Measurements from ENCODE around the gene PAK3.

The PAK3 gene

DNA sequence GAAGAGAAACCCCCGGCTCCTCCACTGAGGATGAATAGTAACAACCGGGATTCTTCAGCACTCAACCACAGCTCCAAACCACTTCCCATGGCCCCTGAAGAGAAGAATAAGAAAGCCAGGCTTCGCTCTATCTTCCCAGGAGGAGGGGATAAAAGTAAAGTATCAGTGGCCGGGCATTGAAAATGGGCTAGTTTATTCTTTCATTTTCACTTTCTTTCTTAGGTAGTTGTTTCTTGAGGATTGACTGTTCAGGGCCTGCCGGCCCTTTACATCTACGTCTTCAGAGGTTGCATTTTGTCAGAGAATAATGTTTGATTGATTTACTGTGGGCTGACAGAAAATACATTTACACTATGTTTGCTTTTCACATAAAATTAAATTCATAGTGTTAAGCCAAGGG is 27.1 kb downstream of the PAK3 start:
- TF ChIP-seq CTCF (IDR thresholded peaks at IDR 0.05; ENCODE audit: low read depth, low read length, missing control alignments): no peak
- H3K27me3 ChIP-seq (replicated peaks): no peaks in the 10 kb centered on the region
- in situ Hi-C loops (cut with HindIII; ENCODE audit: low pct_ligation_motif_present, low sequenced_read_pairs): no loop called here
- no peak overlapping the region for H3K4me3 ChIP-seq (ENCODE audit: low read depth, low read length)
- no peak overlapping the region for H3K27ac ChIP-seq
- no peaks in the 10 kb centered on the region for H3K36me3 ChIP-seq (replicated peaks)
- no peak for DNase-seq

GRCh38 chrX:111123606-111124179 is 27.7 kb downstream of the PAK3 start:
- TF ChIP-seq CTCF (IDR thresholded peaks at IDR 0.05; ENCODE audit: low read depth, low read length, missing control alignments): no peak
- in situ Hi-C loops (cut with HindIII; ENCODE audit: low pct_ligation_motif_present, low sequenced_read_pairs): no loop called here
- Histone ChIP-seq H3K27ac (no peak overlapping the region), H3K36me3 (replicated peaks) (no peaks in the 10 kb centered on the region), H3K27me3 (replicated peaks) (no peaks in the 10 kb centered on the region), H3K4me3 (ENCODE audit: low read depth, low read length) (no peak overlapping the region)
- DNase-seq: no peak

DNA sequence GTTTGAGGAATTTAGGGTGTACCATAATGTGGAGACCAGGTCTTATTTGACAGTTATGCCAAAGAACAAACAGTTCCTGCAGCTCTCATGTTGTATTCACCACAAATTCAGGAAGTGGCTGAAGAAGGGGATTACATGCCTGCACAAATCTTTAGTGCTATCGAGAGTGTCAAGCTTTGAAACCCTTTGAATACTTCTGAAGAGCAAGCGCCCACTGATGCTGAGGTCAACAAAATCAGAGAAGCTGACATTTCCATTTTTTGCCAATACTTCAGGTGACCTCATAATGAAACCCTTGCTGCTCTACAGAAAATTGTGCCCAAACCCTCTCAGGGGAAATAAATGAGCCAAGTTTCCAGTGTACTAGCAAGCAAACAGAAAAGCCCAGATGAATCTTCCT is 28.4 kb downstream of the PAK3 start:
- in situ Hi-C loops (cut with HindIII; ENCODE audit: low pct_ligation_motif_present, low sequenced_read_pairs): no loop called here
- no peak for TF ChIP-seq CTCF (IDR thresholded peaks at IDR 0.05; ENCODE audit: low read depth, low read length, missing control alignments)
- no peak overlapping the region for H3K4me3 ChIP-seq (ENCODE audit: low read depth, low read length)

GRCh38 chrX:111127038-111127437 is 31.0 kb downstream of the PAK3 start:
- in situ Hi-C loops (cut with HindIII; ENCODE audit: low pct_ligation_motif_present, low sequenced_read_pairs): no loop called here
- Histone ChIP-seq H3K27me3 (replicated peaks) (no peaks in the 10 kb centered on the region), H3K27ac (no peak overlapping the region), H3K36me3 (replicated peaks) (no peaks in the 10 kb centered on the region), H3K4me3 (ENCODE audit: low read depth, low read length) (no peak overlapping the region)
- TF ChIP-seq CTCF (IDR thresholded peaks at IDR 0.05; ENCODE audit: low read depth, low read length, missing control alignments): no peak
- DNase-seq: no peak

More for the DNA sequence above, 28.4 kb downstream of the PAK3 start:
- Histone ChIP-seq H3K27ac (no peak overlapping the region), H3K27me3 (replicated peaks) (no peaks in the 10 kb centered on the region), H3K36me3 (replicated peaks) (no peaks in the 10 kb centered on the region)
- DNase-seq: no peak

- Histone ChIP-seq H3K27me3 (replicated peaks) (no peaks in the 10 kb centered on the region), H3K36me3 (replicated peaks) (no peaks in the 10 kb centered on the region), H3K4me3 (ENCODE audit: low read depth, low read length) (no peak overlapping the region), H3K27ac (no peak overlapping the region)
- TF ChIP-seq CTCF (IDR thresholded peaks at IDR 0.05; ENCODE audit: low read depth, low read length, missing control alignments): no peak
- in situ Hi-C loops (cut with HindIII; ENCODE audit: low pct_ligation_motif_present, low sequenced_read_pairs): no loop called here
- DNase-seq: no peak
These were observed 33.9 kb downstream of the PAK3 start for GRCh38 chrX:111129921-111130320.

GRCh38 chrX:111131572-111131971 is 35.6 kb downstream of the PAK3 start:
- Histone ChIP-seq H3K36me3 (replicated peaks) (no peaks in the 10 kb centered on the region), H3K27me3 (replicated peaks) (no peaks in the 10 kb centered on the region), H3K27ac (no peak overlapping the region), H3K4me3 (ENCODE audit: low read depth, low read length) (no peak overlapping the region)
- in situ Hi-C loops (cut with HindIII; ENCODE audit: low pct_ligation_motif_present, low sequenced_read_pairs): no loop called here
- TF ChIP-seq CTCF (IDR thresholded peaks at IDR 0.05; ENCODE audit: low read depth, low read length, missing control alignments): no peak
- no peak for DNase-seq

Data from brain microvascular endothelial cell (primary cell).